HepG2 (cell line): ENCODE results near the gene FUT3. TPM values are rescaled to one million over a fixed set of nuclear protein-coding genes. Genes with fewer than 3 reads are reported as not detected.

ENCODE experiments used
- ATAC-seq: fragments of 200-7000 bp; cut with Tn5 transposase; 3 replicates; pipeline ENCODE4 v1.9.1; 2020; ENCODE audit warnings: mild to moderate bottlenecking, moderate library complexity
- BruUV-seq: library from RNA; stranded (reverse); fragments of 400-500 nt; replicated peaks from 2 replicates; lab custom pipeline; 2021; lab: Mats Ljungman, UMichigan
- CTCF ChIA-PET: fragments of 300-600 bp; formaldehyde crosslinking; extraction: SDS; loops from one replicate; lab custom pipeline; 2021; ENCODE audit warnings: low total read pairs, inconsistent platforms, low intra/inter-chr PET ratio; lab: Yijun Ruan, JAX
- POLR2A ChIA-PET: fragments of 350-600 bp; sonication (Branson Sonifier 250); formaldehyde crosslinking; loops from one replicate; lab custom pipeline; 2020; ENCODE audit warnings: antibody characterized with exemption, inconsistent platforms; lab: Yijun Ruan, JAX
- DNase-seq: peaks from one replicate; pipeline ENCODE4 v3.0.0-alpha.2; 2015; ENCODE audit warnings: low spot score
- FAIRE-seq: peaks from 3 replicates; lab custom pipeline; 2011; peaks lifted over from hg19 to GRCh38; lab: Jason Lieb, UNC
- H2AFZ ChIP-seq: one replicate; pipeline ENCODE4 v1.6.1; 2011; ENCODE audit warnings: low read length, inconsistent platforms
- H3K27ac ChIP-seq: fragments of 300-600 bp; 3 replicates; pipeline ENCODE4 v1.8.0; 2011; ENCODE audit warnings: mixed run types, mild to moderate bottlenecking, mixed read lengths, low read length, inconsistent platforms; ENCODE audit not compliant: insufficient read depth; ENCODE audit errors: extremely low read length
- H3K27me3 ChIP-seq, 2 experiments: fragments of 200-600 bp in 1 of 2; 2 replicates in 1 of 2; 3 replicates in 1 of 2; pipeline versions ENCODE4 v1.6.0 to v1.8.0; 2011; ENCODE audit warnings: low read length in 2 of 2, mild to moderate bottlenecking in 2 of 2, moderate library complexity in 2 of 2, inconsistent platforms in 1 of 2; ENCODE audit not compliant: insufficient read depth in 2 of 2, control insufficient read depth in 1 of 2
- H3K36me3 ChIP-seq, 2 experiments: fragments of 200-600 bp in 1 of 2; replicated peaks in 1 of 2; 2 replicates in 1 of 2; 3 replicates in 1 of 2; pipeline versions ENCODE4 v1.5.1 to v1.8.0; 2011; ENCODE audit warnings: low read length in 2 of 2, inconsistent platforms in 1 of 2; ENCODE audit not compliant: insufficient read depth in 2 of 2, control insufficient read depth in 1 of 2
- H3K4me1 ChIP-seq: 2 replicates; pipeline ENCODE4 v1.5.1; 2012; ENCODE audit warnings: low read length, inconsistent platforms; ENCODE audit not compliant: insufficient read depth
- H3K4me2 ChIP-seq: 2 replicates; pipeline ENCODE4 v1.6.0; 2011; ENCODE audit warnings: low read depth, low read length, inconsistent platforms
- H3K4me3 ChIP-seq, 3 experiments: fragments of 200-600 bp in 1 of 3; sonication (generic), shearing (Covaris generic) in 1 of 3; replicated peaks in 1 of 3; 2 replicates each; pipeline ENCODE4 v1.5.1; 2011 to 2016; ENCODE audit warnings: low read length in 3 of 3, inconsistent platforms in 2 of 3, low read depth in 2 of 3, mild to moderate bottlenecking in 2 of 3, control low read depth in 1 of 3, mixed read lengths in 1 of 3; ENCODE audit not compliant: insufficient read depth in 1 of 3
- H3K79me2 ChIP-seq: one replicate; pipeline ENCODE4 v1.6.1; 2011; ENCODE audit warnings: low read length, inconsistent platforms; ENCODE audit not compliant: insufficient read depth
- H3K9ac ChIP-seq: 2 replicates; pipeline ENCODE4 v1.6.0; 2011; ENCODE audit warnings: mild to moderate bottlenecking, low read depth, low read length, inconsistent platforms; ENCODE audit not compliant: insufficient read depth
- H3K9me3 ChIP-seq: 2 replicates; pipeline ENCODE4 v1.5.1; 2012; ENCODE audit warnings: mild to moderate bottlenecking, low read length
- H4K20me1 ChIP-seq: 2 replicates; pipeline ENCODE4 v1.6.0; 2011; ENCODE audit warnings: inconsistent platforms, mild to moderate bottlenecking, low read length, moderate library complexity; ENCODE audit not compliant: insufficient read depth
- GATAD2A ChIP-seq: IDR thresholded peaks from 2 replicates; pipeline ENCODE4 v1.6.1; 2016
- GTF3A ChIP-seq: sonication (generic); formaldehyde crosslinking; conservative IDR thresholded peaks from 2 replicates; pipeline ENCODE4 v1.4.0; 2020; ENCODE audit warnings: mild to moderate bottlenecking, missing genetic modification reagents
- MTA3 ChIP-seq: sonication (generic); formaldehyde crosslinking; IDR thresholded peaks from 2 replicates; pipeline ENCODE4 v1.4.0; 2020; ENCODE audit warnings: missing genetic modification reagents
- NCOA1 ChIP-seq: sonication (generic); formaldehyde crosslinking; IDR thresholded peaks from 2 replicates; pipeline ENCODE4 v1.9.0; 2021; ENCODE audit warnings: missing genetic modification reagents
- ZKSCAN5 ChIP-seq: sonication (generic); formaldehyde crosslinking; IDR thresholded peaks from 2 replicates; pipeline ENCODE4 v1.5.1; 2020; ENCODE audit warnings: mild to moderate bottlenecking, missing genetic modification reagents
- ZMAT3 ChIP-seq: sonication (generic); formaldehyde crosslinking; conservative IDR thresholded peaks from 2 replicates; pipeline ENCODE4 v1.7.0; 2021; ENCODE audit warnings: missing genetic modification reagents
- ZNF138 ChIP-seq: sonication (generic); formaldehyde crosslinking; IDR thresholded peaks from 2 replicates; pipeline ENCODE4 v1.5.0; 2020; ENCODE audit warnings: mild to moderate bottlenecking, low read depth, missing genetic modification reagents
- ZNF232 ChIP-seq: sonication (generic); formaldehyde crosslinking; IDR thresholded peaks from 2 replicates; pipeline ENCODE4 v1.4.0; 2020; ENCODE audit warnings: missing genetic modification reagents, borderline replicate concordance
- ZNF251 ChIP-seq: sonication (generic); formaldehyde crosslinking; IDR thresholded peaks from 2 replicates; pipeline ENCODE4 v1.9.0; 2021; ENCODE audit warnings: mild to moderate bottlenecking, missing genetic modification reagents
- ZNF350 ChIP-seq: sonication (generic); formaldehyde crosslinking; IDR thresholded peaks from 2 replicates; pipeline ENCODE4 v1.4.0; 2020; ENCODE audit warnings: mild to moderate bottlenecking, low read depth, missing genetic modification reagents, borderline replicate concordance
- ZNF598 ChIP-seq: sonication (generic); formaldehyde crosslinking; IDR thresholded peaks from 2 replicates; pipeline ENCODE4 v1.5.1; 2020; ENCODE audit warnings: mild to moderate bottlenecking, missing genetic modification reagents, borderline replicate concordance
- ZNF768 ChIP-seq: sonication (generic); formaldehyde crosslinking; IDR thresholded peaks from 2 replicates; pipeline ENCODE4 v1.4.0; 2020; ENCODE audit warnings: missing genetic modification reagents
- WGBS: methylation state at CpG from one replicate; pipeline ENCODE4 v1.1.6; 2017; ENCODE audit warnings: low lambda C conversion rate; 5-methylcytosine and 5-hydroxymethylcytosine counted together
- in situ Hi-C: cut with HindIII; loops from 2 replicates; pipeline ENCODE4 v1.10.0; 2017; ENCODE audit warnings: low pct_unique_long_range_greater_than_20kb; ENCODE audit not compliant: extremely low pct_ligation_motif_present
- intact Hi-C: fragments of 100-400 bp; cut with micrococcal nuclease; formaldehyde crosslinking; loops from one replicate; pipeline ENCODE4 v1.10.0; 2022; ENCODE audit not compliant: unreplicated experiment
- polyA plus RNA-seq, 8 experiments: library from polyadenylated mRNA; depleted of rRNA in 3 of 8; stranded (reverse) in 7 of 8; unstranded in 1 of 8; fragments of >200 nt; fragmentation: Illumina TruSeq in 4 of 8; extraction: Trizol in 4 of 8; gene quantifications; 2 replicates each; pipeline versions ENCODE4 v1.2.1 to v1.2.3, GENCODE V29; 2011 to 2016; ENCODE audit warnings: low read depth in 4 of 8, missing spikeins in 1 of 8, mixed read lengths in 1 of 8; ENCODE audit not compliant: insufficient read depth in 1 of 8
- total RNA-seq, 5 experiments: library from RNA; depleted of rRNA; stranded (reverse); fragments of >200 nt; fragmentation: Illumina TruSeq; extraction: Trizol; gene quantifications; 2 replicates each; pipeline ENCODE4 v1.2.3, GENCODE V29; 2016; ENCODE audit warnings: low read depth in 1 of 5
- TF ChIP-seq, protein P1 (sequence below), 2 experiments: fragments of 450-650 bp in 1 of 2; sonication (generic) in 1 of 2; formaldehyde crosslinking; IDR thresholded peaks; 2 replicates each; pipeline versions ENCODE4 v1.5.0 to v1.8.0; 2020 to 2022; ENCODE audit warnings: mild to moderate bottlenecking in 1 of 2, missing genetic modification reagents in 1 of 2
- TF ChIP-seq, protein P2 (sequence below): sonication (generic); formaldehyde crosslinking; IDR thresholded peaks from 2 replicates; pipeline ENCODE4 v1.4.0; 2020; ENCODE audit warnings: missing genetic modification reagents
- TF ChIP-seq, protein P3 (sequence below): sonication (generic); formaldehyde crosslinking; IDR thresholded peaks from 2 replicates; pipeline ENCODE4 v1.8.1; 2022; ENCODE audit warnings: mild to moderate bottlenecking, missing genetic modification reagents

Gene FUT3
- total and polyA plus RNA-seq, 2 of the 13 experiments (the other 11 are each of a cell fraction or from before 2014, with no cell fraction given), result 0.53 to 1.1 TPM

- 86% methylated on average over 10 of the region's 10 CpGs for WGBS
- in situ Hi-C loops, result loop anchor here (5.0 kb wide), 1 partner anchor 83 kb away; no protein-coding TSS in a partner anchor
- POLR2A ChIA-PET, result interaction anchor here (0.6 to 2.6 kb wide), 7 partner anchors 9 to 95 kb away, joined by 3 to 15 read pairs (median 4); partner anchors contain the start of genes DUS3L, NDUFA11 and VMAC
Measured at GRCh38 chr19:5809469-5809868, 41.8 kb downstream of the FUT3 start.

DNA sequence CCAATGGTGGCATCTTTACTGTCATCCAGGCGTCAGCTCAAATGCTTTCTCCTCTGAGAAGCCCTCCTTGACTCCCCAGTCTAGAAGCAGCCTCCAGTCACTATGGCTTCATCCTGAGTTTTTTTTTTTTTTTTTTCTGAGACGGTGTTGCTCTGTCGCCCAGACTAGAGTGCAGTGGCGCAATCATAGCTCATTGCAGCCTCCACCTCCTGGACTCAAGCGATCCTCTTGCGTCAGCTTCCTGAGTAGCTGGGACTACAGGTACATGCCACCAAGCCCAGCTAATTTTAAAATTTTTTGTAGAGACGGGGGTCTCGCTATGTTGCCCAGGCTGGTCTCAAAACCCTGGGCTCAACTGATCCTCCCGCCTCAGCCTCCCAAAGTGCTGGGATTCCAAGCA is 42.2 kb downstream of the FUT3 start:
- no peaks in the 10 kb centered on the region for H3K9me3 ChIP-seq
- 67% methylated on average over 9 of the region's 9 CpGs for WGBS
- no peak overlapping the region for H3K27ac ChIP-seq
- no peak overlapping the region for H2AFZ ChIP-seq
- H4K20me1 ChIP-seq, result no peaks in the 10 kb centered on the region
- no peaks in the 10 kb centered on the region for H3K27me3 ChIP-seq
- FAIRE-seq, result no peak
- no peak overlapping the region for H3K9ac ChIP-seq
- H3K79me2 ChIP-seq, result no peaks in the 10 kb centered on the region
- H3K4me1 ChIP-seq, result peaks cover 27% of the 10 kb centered on the region
- in situ Hi-C loops (loop anchor here (5.0 kb wide), 1 partner anchor 83 kb away; no protein-coding TSS in a partner anchor), intact Hi-C loops (loop anchor here (10.0 kb wide), 1 partner anchor 216 kb away; no protein-coding TSS in a partner anchor)
- H3K36me3 ChIP-seq, result no peaks in the 10 kb centered on the region
- BruUV-seq, result no TSS peak
- no peak overlapping the region for H3K4me2 ChIP-seq
- POLR2A ChIA-PET, result interaction anchor here (0.6 to 2.6 kb wide), 8 partner anchors 8 to 192 kb away, joined by 3 to 15 read pairs (median 4); partner anchors contain the start of genes DUS3L, NDUFA11 and VMAC
- CTCF ChIA-PET, result no interaction called here
- no peak for DNase-seq
- no peak for ATAC-seq
- H3K4me3 ChIP-seq, result no peak overlapping the region
- no peak for TF ChIP-seq ZKSCAN5
- TF ChIP-seq GATAD2A (CRISPR knock-in tag), result 0 out of 2 replicates have a peak, but pooled peaks have one; percentile 37
- TF ChIP-seq, protein P1, sequence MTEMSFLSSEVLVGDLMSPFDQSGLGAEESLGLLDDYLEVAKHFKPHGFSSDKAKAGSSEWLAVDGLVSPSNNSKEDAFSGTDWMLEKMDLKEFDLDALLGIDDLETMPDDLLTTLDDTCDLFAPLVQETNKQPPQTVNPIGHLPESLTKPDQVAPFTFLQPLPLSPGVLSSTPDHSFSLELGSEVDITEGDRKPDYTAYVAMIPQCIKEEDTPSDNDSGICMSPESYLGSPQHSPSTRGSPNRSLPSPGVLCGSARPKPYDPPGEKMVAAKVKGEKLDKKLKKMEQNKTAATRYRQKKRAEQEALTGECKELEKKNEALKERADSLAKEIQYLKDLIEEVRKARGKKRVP (CRISPR knock-in tag; IDR thresholded peaks at IDR 0.05), result peak in 1 of 2 experiments; percentile 92; a peak in 2 of 4 replicates
- TF ChIP-seq ZNF251, result no peak
- no peak for TF ChIP-seq ZNF232 (CRISPR knock-in tag)
- TF ChIP-seq, protein P2, sequence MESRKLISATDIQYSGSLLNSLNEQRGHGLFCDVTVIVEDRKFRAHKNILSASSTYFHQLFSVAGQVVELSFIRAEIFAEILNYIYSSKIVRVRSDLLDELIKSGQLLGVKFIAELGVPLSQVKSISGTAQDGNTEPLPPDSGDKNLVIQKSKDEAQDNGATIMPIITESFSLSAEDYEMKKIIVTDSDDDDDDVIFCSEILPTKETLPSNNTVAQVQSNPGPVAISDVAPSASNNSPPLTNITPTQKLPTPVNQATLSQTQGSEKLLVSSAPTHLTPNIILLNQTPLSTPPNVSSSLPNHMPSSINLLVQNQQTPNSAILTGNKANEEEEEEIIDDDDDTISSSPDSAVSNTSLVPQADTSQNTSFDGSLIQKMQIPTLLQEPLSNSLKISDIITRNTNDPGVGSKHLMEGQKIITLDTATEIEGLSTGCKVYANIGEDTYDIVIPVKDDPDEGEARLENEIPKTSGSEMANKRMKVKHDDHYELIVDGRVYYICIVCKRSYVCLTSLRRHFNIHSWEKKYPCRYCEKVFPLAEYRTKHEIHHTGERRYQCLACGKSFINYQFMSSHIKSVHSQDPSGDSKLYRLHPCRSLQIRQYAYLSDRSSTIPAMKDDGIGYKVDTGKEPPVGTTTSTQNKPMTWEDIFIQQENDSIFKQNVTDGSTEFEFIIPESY (CRISPR knock-in tag), result no peak; the same call in 1 of the 2 replicates
- TF ChIP-seq ZNF350 (CRISPR knock-in tag), result peak; percentile 37; the same call in 1 of the 2 replicates
- TF ChIP-seq GTF3A, result no peak
- no peak for TF ChIP-seq MTA3

More at GRCh38 chr19:5809469-5809868, 41.8 kb downstream of the FUT3 start:
- FAIRE-seq (no peak), DNase-seq (no peak), ATAC-seq (no peak)
- Histone ChIP-seq H4K20me1 (no peaks in the 10 kb centered on the region), H3K79me2 (no peaks in the 10 kb centered on the region), H3K27me3 (no peaks in the 10 kb centered on the region), H3K9ac (no peak overlapping the region), H3K27ac (no peak overlapping the region), H3K4me1 (peaks cover 24% of the 10 kb centered on the region), H3K9me3 (no peaks in the 10 kb centered on the region), H3K4me2 (no peak overlapping the region), H2AFZ (no peak overlapping the region), H3K36me3 (no peaks in the 10 kb centered on the region), H3K4me3 (no peak overlapping the region)
- intact Hi-C loops, result loop anchor here (10.0 kb wide), 1 partner anchor 215 kb away; no protein-coding TSS in a partner anchor
- CTCF ChIA-PET, result no interaction called here
- TF ChIP-seq ZMAT3 (CRISPR knock-in tag), result no peak
- TF ChIP-seq ZNF138 (CRISPR knock-in tag), result no peak
- 0 out of 2 replicates have a peak, but pooled peaks have one; percentile 8 for TF ChIP-seq ZNF350 (CRISPR knock-in tag)
- TF ChIP-seq, protein P3, sequence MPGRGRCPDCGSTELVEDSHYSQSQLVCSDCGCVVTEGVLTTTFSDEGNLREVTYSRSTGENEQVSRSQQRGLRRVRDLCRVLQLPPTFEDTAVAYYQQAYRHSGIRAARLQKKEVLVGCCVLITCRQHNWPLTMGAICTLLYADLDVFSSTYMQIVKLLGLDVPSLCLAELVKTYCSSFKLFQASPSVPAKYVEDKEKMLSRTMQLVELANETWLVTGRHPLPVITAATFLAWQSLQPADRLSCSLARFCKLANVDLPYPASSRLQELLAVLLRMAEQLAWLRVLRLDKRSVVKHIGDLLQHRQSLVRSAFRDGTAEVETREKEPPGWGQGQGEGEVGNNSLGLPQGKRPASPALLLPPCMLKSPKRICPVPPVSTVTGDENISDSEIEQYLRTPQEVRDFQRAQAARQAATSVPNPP (CRISPR knock-in tag), result no peak
- TF ChIP-seq ZNF598 (CRISPR knock-in tag), result no peak
- TF ChIP-seq ZNF768 (CRISPR knock-in tag), result peak; percentile 62
- TF ChIP-seq NCOA1, result no peak
- no TSS peak for BruUV-seq
